Ovary (tissue), 3 donors: ENCODE data around the gene CAPZB.

Experiments used
- CTCF ChIP-seq, 3 donors: fragments of 450-650 bp in 2 of 3; fragments of 200-600 bp in 1 of 3; IDR thresholded peaks; one replicate each; pipeline versions ENCODE4 v1.5.1 to v1.8.0; 2016 to 2022; ENCODE audit warnings: antibody characterized with exemption in 3 of 3, mild to moderate bottlenecking in 1 of 3
- EP300 ChIP-seq: sonication (generic); formaldehyde crosslinking; IDR thresholded peaks from one replicate; pipeline ENCODE4 v1.6.1; 2017; ENCODE audit warnings: antibody characterized with exemption
- donor health status: DM: no; HTN: no; CAD: no.

DNA sequence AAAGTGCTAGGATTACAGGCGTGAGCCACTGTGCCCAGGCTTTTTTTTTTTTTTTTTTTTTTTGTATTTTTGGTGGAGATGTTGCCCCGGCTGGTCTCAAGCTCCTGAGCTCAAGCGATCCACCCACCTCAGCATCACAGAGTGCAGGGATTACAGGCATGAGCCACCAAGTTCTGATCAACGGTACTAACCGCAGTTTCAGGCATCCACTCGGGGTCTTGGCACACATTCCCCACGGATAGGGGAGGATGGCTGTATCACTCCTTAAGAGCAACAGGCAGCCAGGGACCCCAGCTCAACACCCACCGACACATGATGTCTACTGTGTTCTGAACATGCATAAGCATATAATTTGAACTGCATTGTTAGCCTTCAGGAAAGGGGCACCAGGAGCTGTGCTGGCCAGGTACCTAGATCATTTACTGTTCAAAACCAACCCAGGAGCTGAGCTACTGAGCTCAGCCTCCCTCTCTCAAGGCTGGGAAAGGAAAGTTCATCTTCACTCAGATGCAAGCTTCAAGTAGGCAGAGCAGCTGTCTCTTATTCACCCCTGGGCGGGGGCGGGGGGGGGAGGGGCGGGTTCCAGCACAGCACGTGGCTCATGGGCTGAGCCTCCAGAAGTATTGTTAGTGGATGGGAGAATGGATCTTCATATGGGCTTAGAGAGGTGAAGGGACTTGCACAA, 24.7 kb downstream of the CAPZB start:
- TF ChIP-seq CTCF (IDR thresholded peaks at IDR 0.05) (no peak), EP300 (no peak)
